Posterior cingulate gyrus (tissue), 11 donors: ENCODE results near the gene C1QTNF1.
"Not testable (repeated sequence)": the region's sequence is repeated elsewhere in the genome, so short reads cannot be mapped to it uniquely, and the experiment has no call there.

Source experiments
- DNase-seq, 10 donors: peaks; one replicate each; pipeline versions ENCODE4 v3.0.0 to v3.0.0-alpha.2; 2020 to 2021; ENCODE audit warnings: mixed read lengths in 3 of 10
- intact Hi-C: fragments of 100-400 bp; cut with DNase I; formaldehyde crosslinking; loops from one replicate; pipeline ENCODE4 v1.15.1; 2023

Gene C1QTNF1

GRCh38 chr17:79072544-79072943, 48.6 kb downstream of the C1QTNF1 start:
- intact Hi-C loops: no loop called here

GRCh38 chr17:79073016-79073705, 49.2 kb downstream of the C1QTNF1 start:
- intact Hi-C loops: no loop called here
- peak in 3 of 10 donors; percentile 26 to 52 (median 44) for DNase-seq

More at GRCh38 chr17:79072544-79072943, 48.6 kb downstream of the C1QTNF1 start:
- peak in 3 of 10 donors; percentile 62 to 68 (median 62) for DNase-seq

- intact Hi-C loops: no loop called here
- peak in 3 of 10 donors; percentile 35 to 61 (median 52) for DNase-seq
Observed at GRCh38 chr17:79073706-79074088, 49.7 kb downstream of the C1QTNF1 start.

GRCh38 chr17:79074121-79074648, 50.2 kb downstream of the C1QTNF1 start:
- intact Hi-C loops: not testable (repeated sequence)
- DNase-seq: peak in 2 of 10 donors; percentile 41 to 70

GRCh38 chr17:79074649-79075445, 50.9 kb downstream of the C1QTNF1 start, which contains the start of gene ENGASE:
Gene ENGASE (plus strand): TSS chr17:79074824. CDS start chr17:79074945, 121 bp downstream.
- intact Hi-C loops: no loop called here
- peak; percentile 84 to 99 (median 94) for DNase-seq

- intact Hi-C loops: no loop called here
- DNase-seq: no peak
Observed at GRCh38 chr17:79075446-79075750, 51.4 kb downstream of the C1QTNF1 start.

- intact Hi-C loops: no loop called here
- peak in 2 of 10 donors; percentile 19 to 48 for DNase-seq
Observed at GRCh38 chr17:79075861-79076406, 52.0 kb downstream of the C1QTNF1 start.

- intact Hi-C loops: no loop called here
- DNase-seq: peak in 3 of 10 donors; percentile 64 to 80 (median 66)
Observed at GRCh38 chr17:79077587-79077986, 53.6 kb downstream of the C1QTNF1 start.

GRCh38 chr17:79078476-79079190, 54.7 kb downstream of the C1QTNF1 start:
- DNase-seq: peak in 3 of 10 donors; percentile 17 to 62 (median 30)
- intact Hi-C loops: no loop called here

GRCh38 chr17:79079421-79080200, 55.6 kb downstream of the C1QTNF1 start:
- DNase-seq: peak in 4 of 10 donors; percentile 20 to 79 (median 70)
- intact Hi-C loops: no loop called here

- intact Hi-C loops: no loop called here
- peak in 7 of 10 donors; percentile 38 to 91 (median 63) for DNase-seq
Observed at GRCh38 chr17:79080349-79080748, 56.4 kb downstream of the C1QTNF1 start.

- intact Hi-C loops: no loop called here
- DNase-seq: peak in 1 of 10 donors; percentile 58
Observed at GRCh38 chr17:79080761-79081290, 56.9 kb downstream of the C1QTNF1 start.

- peak in 3 of 10 donors; percentile 64 to 76 (median 69) for DNase-seq
- intact Hi-C loops: no loop called here
Observed at GRCh38 chr17:79081571-79082276, 57.8 kb downstream of the C1QTNF1 start.

- intact Hi-C loops: no loop called here
- peak in 7 of 10 donors; percentile 38 to 93 (median 56) for DNase-seq
Observed at GRCh38 chr17:79082311-79083190, 58.6 kb downstream of the C1QTNF1 start.

- intact Hi-C loops: no loop called here
- DNase-seq: peak in 2 of 10 donors; percentile 63 to 82
Observed at GRCh38 chr17:79083191-79083971, 59.4 kb downstream of the C1QTNF1 start.

GRCh38 chr17:79084291-79085153, 60.6 kb downstream of the C1QTNF1 start:
- intact Hi-C loops: no loop called here
- peak in 2 of 10 donors; percentile 67 to 71 for DNase-seq
